A549 (cell line): ENCODE data around the gene MCAT. TPM values are rescaled to one million over a fixed set of nuclear protein-coding genes. Genes with fewer than 3 reads are reported as not detected.

Experiments
- ATAC-seq, 2 experiments: fragments of 200-7000 bp in 1 of 2; fragments of >200 bp in 1 of 2; cut with Nextera tagmentation in 1 of 2; cut with Tn5 transposase in 1 of 2; 3 replicates each; pipeline versions ENCODE4 v1.8.0 to v1.9.1; 2018 to 2020; ENCODE audit warnings: mild to moderate bottlenecking in 1 of 2, moderate library complexity in 1 of 2
- CTCF ChIA-PET: fragments of 300-600 bp; sonication (Branson Sonifier 250); formaldehyde crosslinking; extraction: SDS; loops from one replicate; lab custom pipeline; 2021; ENCODE audit warnings: antibody characterized with exemption, inconsistent platforms; lab: Yijun Ruan, JAX
- POLR2A ChIA-PET: fragments of 350-600 bp; formaldehyde crosslinking; extraction: SDS; loops from one replicate; lab custom pipeline; 2021; ENCODE audit warnings: antibody characterized with exemption, inconsistent platforms; lab: Yijun Ruan, JAX
- DNase-seq, 2 experiments: peaks; one replicate each; pipeline versions ENCODE4 v3.0.0 to v3.0.0-alpha.2; 2011 to 2016; ENCODE audit warnings: low read depth in 1 of 2, low spot score in 1 of 2
- FAIRE-seq: peaks from 2 replicates; lab custom pipeline; 2011; peaks lifted over from hg19 to GRCh38; lab: Jason Lieb, UNC
- H3K27ac ChIP-seq, 2 experiments: fragments of >200 bp; sonication (Bioruptor Twin); formaldehyde crosslinking; 3 replicates each; pipeline ENCODE4 v1.5.1; 2016 to 2017
- H3K4me1 ChIP-seq: fragments of >200 bp; sonication (Bioruptor Twin); formaldehyde crosslinking; 3 replicates; pipeline ENCODE4 v1.6.1; 2016
- H3K4me2 ChIP-seq: fragments of >200 bp; sonication (Bioruptor Twin); formaldehyde crosslinking; 3 replicates; pipeline ENCODE4 v1.6.1; 2016
- H3K4me3 ChIP-seq: fragments of >200 bp; sonication (Bioruptor Twin); formaldehyde crosslinking; 3 replicates; pipeline ENCODE4 v1.5.1; 2016
- H3K9me3 ChIP-seq: fragments of >200 bp; sonication (Bioruptor Twin); formaldehyde crosslinking; 3 replicates; pipeline ENCODE4 v1.6.1; 2016
- CBX2 ChIP-seq: fragments of 200-600 bp; sonication (generic); IDR thresholded peaks from 2 replicates; pipeline ENCODE4 v1.6.1; 2016; ENCODE audit warnings: low read depth, mild to moderate bottlenecking, borderline replicate concordance
- CEBPB ChIP-seq, 2 experiments: fragments of >200 bp in 1 of 2; sonication (Bioruptor Twin) in 1 of 2; formaldehyde crosslinking in 1 of 2; IDR thresholded peaks; 2 replicates each; pipeline ENCODE4 v1.6.1; 2012 to 2016
- CHD4 ChIP-seq: fragments of 200-600 bp; sonication (generic); IDR thresholded peaks from 2 replicates; pipeline ENCODE4 v1.6.1; 2016; ENCODE audit warnings: antibody characterized with exemption, mild to moderate bottlenecking, borderline replicate concordance
- EHF ChIP-seq: fragments of 250-450 bp; sonication (Bioruptor Pico); IDR thresholded peaks from 2 replicates; pipeline ENCODE4 v1.5.0; 2020; ENCODE audit warnings: mild to moderate bottlenecking
- HOXA7 ChIP-seq: fragments of 250-450 bp; sonication (Bioruptor Pico); IDR thresholded peaks from 2 replicates; pipeline ENCODE4 v1.5.0; 2020; ENCODE audit warnings: mild to moderate bottlenecking, moderate library complexity
- JUN ChIP-seq, 2 experiments: fragments of >200 bp; sonication (Bioruptor Twin); formaldehyde crosslinking; IDR thresholded peaks; 2 replicates in 1 of 2; 3 replicates in 1 of 2; pipeline ENCODE4 v1.6.1; 2016 to 2017
- JUNB ChIP-seq: fragments of >200 bp; sonication (Bioruptor Twin); formaldehyde crosslinking; IDR thresholded peaks from 2 replicates; pipeline ENCODE4 v1.6.1; 2016
- KDM1A ChIP-seq: fragments of 200-600 bp; sonication (generic); IDR thresholded peaks from 2 replicates; pipeline ENCODE4 v1.6.1; 2016; ENCODE audit warnings: low read depth, mild to moderate bottlenecking
- MAFK ChIP-seq: fragments of 450-650 bp; IDR thresholded peaks from 2 replicates; pipeline ENCODE4 v1.6.1; 2014; ENCODE audit not compliant: partially characterized antibody
- RFX5 ChIP-seq: fragments of 450-650 bp; IDR thresholded peaks from 2 replicates; pipeline ENCODE4 v1.7.1; 2014; ENCODE audit warnings: antibody characterized with exemption, mild to moderate bottlenecking, moderate library complexity
- SMC3 ChIP-seq: fragments of >200 bp; sonication (Bioruptor Twin); formaldehyde crosslinking; IDR thresholded peaks from 3 replicates; pipeline ENCODE4 v1.6.1; 2018; ENCODE audit warnings: inconsistent platforms
- TFCP2L1 ChIP-seq: fragments of 250-450 bp; sonication (Bioruptor Pico); IDR thresholded peaks from 2 replicates; pipeline ENCODE4 v1.5.0; 2021; ENCODE audit warnings: mild to moderate bottlenecking
- ZFP36 ChIP-seq: fragments of 450-650 bp; IDR thresholded peaks from 2 replicates; pipeline ENCODE4 v1.6.1; 2014; ENCODE audit warnings: borderline replicate concordance; ENCODE audit not compliant: partially characterized antibody
- WGBS: methylation state at CpG from one replicate; pipeline ENCODE4 v1.1.6; 2017; ENCODE audit errors: missing lambda C conversion rate; 5-methylcytosine and 5-hydroxymethylcytosine counted together
- polyA plus RNA-seq, 4 experiments: library from polyadenylated mRNA; depleted of rRNA in 3 of 4; stranded (reverse); fragments of >200 nt; fragmentation: RNase III in 1 of 4; extraction: RNeasy Plus Mini Kit Qiagen cat#74134 plus additional on column Dnase treatment in 1 of 4; gene quantifications; 2 replicates in 3 of 4; 3 replicates in 1 of 4; pipeline ENCODE4 v1.2.3, GENCODE V29; 2011 to 2017
- TF ChIP-seq, protein P1 (sequence below): fragments of 250-450 bp; sonication (Bioruptor Pico); IDR thresholded peaks from 2 replicates; pipeline ENCODE4 v1.5.0; 2020; ENCODE audit warnings: low read depth, mild to moderate bottlenecking, moderate library complexity
- TF ChIP-seq, protein P2 (sequence below): fragments of 200-600 bp; sonication (generic); IDR thresholded peaks from 2 replicates; pipeline ENCODE4 v1.6.1; 2016; ENCODE audit warnings: antibody characterized with exemption, mild to moderate bottlenecking, moderate library complexity
- TF ChIP-seq, protein P3 (sequence below): fragments of >200 bp; sonication (Bioruptor Twin); formaldehyde crosslinking; IDR thresholded peaks from 2 replicates; pipeline ENCODE4 v1.6.1; 2016
- TF ChIP-seq, protein P4 (sequence below): IDR thresholded peaks from 2 replicates; pipeline ENCODE4 v1.6.1; 2012; ENCODE audit warnings: low read depth, borderline replicate concordance

The MCAT gene
- polyA plus RNA-seq, 2 of the 4 experiments (the other 2 are of a cell fraction) = 11.8 to 15.5 TPM

DNA sequence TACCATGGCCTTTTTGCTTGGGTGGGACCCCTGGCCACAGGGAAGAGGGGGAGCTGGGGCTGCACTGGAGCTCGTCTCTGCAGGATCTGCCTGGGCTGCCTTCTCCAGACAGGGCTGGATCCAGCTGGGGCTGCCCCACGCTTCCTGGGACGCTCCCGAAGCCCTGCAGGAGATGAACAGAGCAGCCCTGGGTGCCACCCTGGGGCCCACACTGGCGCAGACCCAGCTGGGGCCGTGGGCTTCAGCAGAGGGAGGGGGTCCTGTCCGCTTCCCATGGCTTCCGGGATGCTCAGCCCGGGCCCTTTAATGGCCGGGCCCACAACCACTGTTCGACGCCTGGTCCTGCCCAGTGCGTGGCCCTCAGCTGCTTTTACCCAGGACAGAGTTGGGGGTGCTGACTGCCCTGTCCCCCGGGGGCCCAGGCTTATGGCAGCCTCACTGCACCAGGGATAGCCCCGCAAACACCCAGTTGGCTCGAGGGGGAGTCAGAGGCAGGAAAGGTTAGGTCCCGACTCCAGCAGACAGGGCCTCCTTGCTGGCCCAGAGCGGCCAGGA lies 20.1 kb upstream of the MCAT start:
- TF ChIP-seq, protein P1, sequence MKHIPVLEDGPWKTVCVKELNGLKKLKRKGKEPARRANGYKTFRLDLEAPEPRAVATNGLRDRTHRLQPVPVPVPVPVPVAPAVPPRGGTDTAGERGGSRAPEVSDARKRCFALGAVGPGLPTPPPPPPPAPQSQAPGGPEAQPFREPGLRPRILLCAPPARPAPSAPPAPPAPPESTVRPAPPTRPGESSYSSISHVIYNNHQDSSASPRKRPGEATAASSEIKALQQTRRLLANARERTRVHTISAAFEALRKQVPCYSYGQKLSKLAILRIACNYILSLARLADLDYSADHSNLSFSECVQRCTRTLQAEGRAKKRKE (CRISPR knock-in tag) = no peak
- TF ChIP-seq HOXA7 (CRISPR knock-in tag) (no peak), RFX5 (no peak), CEBPB (IDR thresholded peaks at IDR 0.05) (no peak), JUN (IDR thresholded peaks at IDR 0.05) (no peak), CHD4 (no peak)
- TF ChIP-seq, protein P2, sequence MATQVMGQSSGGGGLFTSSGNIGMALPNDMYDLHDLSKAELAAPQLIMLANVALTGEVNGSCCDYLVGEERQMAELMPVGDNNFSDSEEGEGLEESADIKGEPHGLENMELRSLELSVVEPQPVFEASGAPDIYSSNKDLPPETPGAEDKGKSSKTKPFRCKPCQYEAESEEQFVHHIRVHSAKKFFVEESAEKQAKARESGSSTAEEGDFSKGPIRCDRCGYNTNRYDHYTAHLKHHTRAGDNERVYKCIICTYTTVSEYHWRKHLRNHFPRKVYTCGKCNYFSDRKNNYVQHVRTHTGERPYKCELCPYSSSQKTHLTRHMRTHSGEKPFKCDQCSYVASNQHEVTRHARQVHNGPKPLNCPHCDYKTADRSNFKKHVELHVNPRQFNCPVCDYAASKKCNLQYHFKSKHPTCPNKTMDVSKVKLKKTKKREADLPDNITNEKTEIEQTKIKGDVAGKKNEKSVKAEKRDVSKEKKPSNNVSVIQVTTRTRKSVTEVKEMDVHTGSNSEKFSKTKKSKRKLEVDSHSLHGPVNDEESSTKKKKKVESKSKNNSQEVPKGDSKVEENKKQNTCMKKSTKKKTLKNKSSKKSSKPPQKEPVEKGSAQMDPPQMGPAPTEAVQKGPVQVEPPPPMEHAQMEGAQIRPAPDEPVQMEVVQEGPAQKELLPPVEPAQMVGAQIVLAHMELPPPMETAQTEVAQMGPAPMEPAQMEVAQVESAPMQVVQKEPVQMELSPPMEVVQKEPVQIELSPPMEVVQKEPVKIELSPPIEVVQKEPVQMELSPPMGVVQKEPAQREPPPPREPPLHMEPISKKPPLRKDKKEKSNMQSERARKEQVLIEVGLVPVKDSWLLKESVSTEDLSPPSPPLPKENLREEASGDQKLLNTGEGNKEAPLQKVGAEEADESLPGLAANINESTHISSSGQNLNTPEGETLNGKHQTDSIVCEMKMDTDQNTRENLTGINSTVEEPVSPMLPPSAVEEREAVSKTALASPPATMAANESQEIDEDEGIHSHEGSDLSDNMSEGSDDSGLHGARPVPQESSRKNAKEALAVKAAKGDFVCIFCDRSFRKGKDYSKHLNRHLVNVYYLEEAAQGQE = no peak
- TF ChIP-seq, protein P3, sequence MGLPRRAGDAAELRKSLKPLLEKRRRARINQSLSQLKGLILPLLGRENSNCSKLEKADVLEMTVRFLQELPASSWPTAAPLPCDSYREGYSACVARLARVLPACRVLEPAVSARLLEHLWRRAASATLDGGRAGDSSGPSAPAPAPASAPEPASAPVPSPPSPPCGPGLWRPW = no peak
- no peak overlapping the region for H3K4me2 ChIP-seq
- ATAC-seq = no peak; a peak in 1 of 6 replicates
- no CpG with 5 or more reads among the region's 18 CpGs for WGBS
- no peaks in the 10 kb centered on the region for H3K4me1 ChIP-seq
- no peak for FAIRE-seq
- ChIA-PET POLR2A (no interaction called here), CTCF (interaction anchor here (0.7 kb wide), 1 partner anchor 9 kb away, joined by 3 read pairs; no protein-coding TSS in a partner anchor)
- no peak for DNase-seq
- no peak overlapping the region for H3K27ac ChIP-seq
- H3K9me3 ChIP-seq = no peaks in the 10 kb centered on the region
- H3K4me3 ChIP-seq = no peak overlapping the region

DNA sequence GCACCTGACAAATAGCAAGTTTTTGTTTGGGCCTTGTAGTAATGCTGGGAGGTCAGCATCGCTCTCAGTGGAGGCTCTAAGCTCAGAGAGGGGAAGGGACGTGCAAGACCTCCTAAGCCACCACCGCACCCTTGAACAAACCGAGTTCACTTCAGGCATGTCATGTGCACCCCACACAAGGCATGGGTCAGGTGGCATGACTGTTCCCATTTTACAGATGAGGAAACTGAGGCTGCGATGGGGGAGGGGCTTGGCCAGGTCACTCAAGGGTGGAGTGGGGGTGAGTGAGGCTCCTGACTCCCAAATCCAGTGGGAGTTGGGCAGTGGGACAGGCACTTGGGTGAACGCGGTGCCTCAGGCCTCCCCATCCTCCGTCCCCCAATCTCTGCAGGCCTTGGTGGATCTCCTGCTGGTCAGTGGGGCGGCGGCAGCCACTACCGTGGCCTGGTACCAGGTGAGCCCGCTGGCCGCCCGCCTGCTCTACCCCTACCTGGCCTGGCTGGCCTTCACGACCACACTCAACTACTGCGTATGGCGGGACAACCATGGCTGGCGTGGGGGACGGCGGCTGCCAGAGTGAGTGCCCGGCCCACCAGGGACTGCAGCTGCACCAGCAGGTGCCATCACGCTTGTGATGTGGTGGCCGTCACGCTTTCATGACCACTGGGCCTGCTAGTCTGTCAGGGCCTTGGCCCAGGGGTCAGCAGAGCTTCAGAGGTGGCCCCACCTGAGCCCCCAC lies 19.4 kb upstream of the MCAT start:
- H3K4me3 ChIP-seq = no peak overlapping the region
- H3K27ac ChIP-seq = no peak overlapping the region
- H3K4me2 ChIP-seq = no peak overlapping the region
- H3K4me1 ChIP-seq = no peaks in the 10 kb centered on the region
- no peak for TF ChIP-seq ZFP36
- TF ChIP-seq, protein P4, sequence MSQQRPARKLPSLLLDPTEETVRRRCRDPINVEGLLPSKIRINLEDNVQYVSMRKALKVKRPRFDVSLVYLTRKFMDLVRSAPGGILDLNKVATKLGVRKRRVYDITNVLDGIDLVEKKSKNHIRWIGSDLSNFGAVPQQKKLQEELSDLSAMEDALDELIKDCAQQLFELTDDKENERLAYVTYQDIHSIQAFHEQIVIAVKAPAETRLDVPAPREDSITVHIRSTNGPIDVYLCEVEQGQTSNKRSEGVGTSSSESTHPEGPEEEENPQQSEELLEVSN = no peak
- no peak for TF ChIP-seq SMC3
- TF ChIP-seq EHF (CRISPR knock-in tag) = no peak
- TF ChIP-seq MAFK = no peak
- no peak for TF ChIP-seq CBX2
- TF ChIP-seq, all 56 proteins: peak for 0
- no peaks in the 10 kb centered on the region for H3K9me3 ChIP-seq
- DNase-seq = no peak
- 100% methylated on average over 8 of the region's 24 CpGs for WGBS
- no peak for ATAC-seq
- ChIA-PET POLR2A (no interaction called here), CTCF (no interaction called here)
- FAIRE-seq = no peak

DNA sequence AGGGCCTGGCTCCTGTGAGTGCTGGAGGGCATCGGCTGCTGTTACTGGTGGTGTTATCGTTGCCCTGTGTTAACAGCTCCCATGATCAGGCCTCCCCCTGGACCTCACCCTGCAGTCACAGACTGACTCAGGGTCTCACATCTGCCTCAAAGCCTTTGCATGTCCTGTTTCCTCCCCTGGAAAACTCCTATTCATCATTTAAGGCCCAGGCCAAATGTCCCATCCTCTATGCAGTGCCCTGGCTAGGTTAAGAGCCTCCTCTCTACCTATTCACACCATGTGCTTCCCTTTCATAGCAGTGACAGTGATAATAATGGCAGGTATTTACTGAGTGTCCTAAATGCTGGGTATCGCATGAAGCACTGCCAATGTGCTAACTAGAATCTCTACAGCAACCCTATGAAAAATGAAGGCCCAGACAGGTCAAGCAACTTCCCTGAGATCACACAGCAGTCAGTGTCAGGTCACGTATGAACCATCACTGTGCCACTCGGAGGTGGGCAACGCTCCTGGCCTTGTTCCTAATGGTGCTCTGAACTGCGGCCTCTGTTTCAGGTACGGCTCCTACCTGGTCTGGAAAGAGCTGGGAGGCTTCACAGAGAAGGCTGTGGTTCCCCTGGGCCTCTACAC lies 17.4 kb upstream of the MCAT start:
- Histone ChIP-seq H3K4me3 (no peak overlapping the region), H3K27ac (no peak overlapping the region), H3K9me3 (no peaks in the 10 kb centered on the region), H3K4me2 (no peak overlapping the region), H3K4me1 (no peaks in the 10 kb centered on the region; the same call in 2 of the 3 replicates)
- TF ChIP-seq KDM1A (peak; percentile 69; the same call in 1 of the 2 replicates), ZFP36 (peak; percentile 71), TFCP2L1 (CRISPR knock-in tag) (no peak), JUNB (no peak)
- ChIA-PET POLR2A (no interaction called here), CTCF (interaction anchor here (0.8 kb wide), 1 partner anchor 70 kb away, joined by 4 read pairs; no protein-coding TSS in a partner anchor)
- DNase-seq = no peak
- FAIRE-seq = no peak
- WGBS = 91% methylated on average over 7 of the region's 8 CpGs
- no peak for ATAC-seq
